ENCODE data around the gene ERH.
A peak's percentile ranks its signal among the peaks of the same experiment; 100 is the strongest.

Gene ERH

DNA sequence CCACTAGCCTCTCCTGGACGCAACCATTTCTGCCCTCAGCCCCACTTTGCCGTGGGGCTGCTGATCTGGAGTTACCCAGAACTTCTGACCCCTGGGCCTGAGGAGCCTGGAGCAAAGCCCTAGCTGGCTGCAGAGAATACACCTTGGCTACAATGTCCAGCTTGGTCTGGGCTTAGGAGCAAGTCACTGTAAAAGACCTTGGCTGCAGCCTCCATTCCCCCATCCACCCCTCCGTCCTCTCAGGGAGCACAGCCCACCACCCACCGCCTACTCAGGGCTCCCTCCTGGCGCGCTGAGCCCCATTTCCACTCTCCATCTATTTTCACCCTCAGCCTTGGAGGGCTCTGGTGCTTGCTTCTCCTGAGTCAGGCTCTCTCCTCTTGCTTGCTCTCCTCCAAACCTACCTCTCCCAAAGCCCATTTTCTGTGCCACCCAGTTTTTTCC lies 42.9 kb downstream of the ERH start:
- no peak for DNase-seq

DNA sequence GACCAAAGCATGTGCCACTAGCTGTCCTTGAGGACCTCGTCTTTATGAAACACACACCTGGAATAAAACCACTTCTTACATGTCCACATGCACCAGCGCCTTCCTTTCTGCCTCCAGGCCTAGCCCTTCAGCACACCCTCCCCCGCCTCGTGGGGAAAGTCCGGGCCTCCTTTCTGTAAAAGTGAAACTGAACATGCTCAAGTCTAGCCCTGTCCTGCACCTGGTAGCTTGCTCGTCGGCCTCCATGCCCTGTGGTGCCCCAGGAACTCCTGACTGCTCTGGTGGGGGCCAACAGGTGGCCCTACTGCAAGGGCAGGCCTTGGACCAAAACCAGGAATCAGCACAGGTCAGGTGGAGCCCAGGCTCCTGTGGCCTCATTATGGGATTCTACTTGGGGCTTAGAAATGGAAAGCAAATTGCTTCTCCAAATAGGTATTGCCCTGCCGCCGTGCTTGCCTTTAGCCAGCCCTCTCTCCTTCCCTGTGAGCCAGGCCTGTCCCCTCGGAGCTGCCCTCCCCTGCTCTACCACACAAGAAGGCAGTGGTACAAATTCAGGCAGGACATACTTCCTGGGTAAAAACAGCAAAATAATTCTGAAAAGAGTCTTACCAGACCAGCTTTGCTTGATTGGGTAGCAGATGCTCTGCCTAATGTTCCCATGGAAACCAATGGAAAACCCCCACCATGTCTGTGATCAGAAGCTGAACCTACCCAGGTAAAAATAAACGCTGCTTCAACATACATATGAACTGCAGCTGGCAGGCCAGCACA lies 43.5 kb downstream of the ERH start:
- DNase-seq, result peak; percentile 59 to 66

DNA sequence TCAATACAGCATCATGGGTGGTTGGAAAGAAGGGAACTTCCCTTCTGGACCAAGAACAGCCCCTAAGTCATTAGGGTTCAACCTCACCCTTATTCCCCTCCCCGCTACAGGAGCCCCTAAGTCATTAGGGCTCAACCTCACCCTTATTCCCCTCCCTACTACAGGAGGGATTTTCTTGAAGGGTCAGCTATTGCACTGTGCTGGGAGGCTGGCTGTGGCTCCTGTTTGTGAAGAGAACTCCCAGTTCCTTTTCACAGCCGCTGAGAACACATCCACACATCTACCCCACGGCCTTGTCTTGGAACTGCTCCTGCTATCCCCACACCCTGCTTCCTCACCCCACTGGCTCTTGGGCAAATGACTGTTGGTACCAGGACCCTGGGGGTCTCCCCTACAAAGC lies 44.9 kb downstream of the ERH start:
- no peak for DNase-seq

DNA sequence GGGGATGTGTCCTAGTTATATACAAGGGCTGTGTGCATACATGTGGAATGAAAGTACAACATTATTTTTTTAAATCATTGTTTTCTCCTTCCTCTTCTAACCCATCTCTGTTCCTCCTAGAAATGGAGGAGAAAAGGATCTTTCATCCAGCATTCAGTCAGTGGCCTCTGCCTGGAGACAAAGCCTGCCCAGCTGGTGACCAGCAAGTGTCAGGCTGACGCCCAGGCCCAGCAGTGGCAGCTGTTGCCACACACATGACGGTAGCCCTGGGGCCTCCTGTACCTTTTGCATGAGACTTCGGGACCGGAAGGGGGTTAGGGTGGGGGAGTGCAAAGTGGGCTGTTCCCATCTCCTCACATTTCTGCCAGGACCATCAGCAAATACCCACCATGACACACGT lies 46.2 kb downstream of the ERH start:
- DNase-seq, result no peak

DNA sequence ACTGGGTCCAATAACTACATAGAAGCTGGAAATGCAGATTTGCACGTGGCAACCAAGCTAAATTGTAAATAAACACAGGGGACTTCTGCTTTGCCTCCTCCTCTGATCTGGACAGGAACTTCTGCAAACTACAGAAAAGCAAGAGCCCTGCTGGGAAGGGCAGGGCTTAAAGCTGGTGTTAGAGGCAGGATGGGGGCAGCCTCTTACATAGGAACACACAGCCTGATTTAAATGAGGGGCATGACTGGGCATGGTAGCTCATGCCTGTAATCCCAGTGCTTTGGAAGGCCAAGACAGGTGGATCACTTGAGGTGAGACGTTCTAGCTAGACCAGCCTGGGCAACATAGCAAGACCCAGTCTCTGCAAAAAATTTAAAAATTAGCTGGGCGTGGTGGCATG lies 46.7 kb downstream of the ERH start:
- DNase-seq, result no peak

DNA sequence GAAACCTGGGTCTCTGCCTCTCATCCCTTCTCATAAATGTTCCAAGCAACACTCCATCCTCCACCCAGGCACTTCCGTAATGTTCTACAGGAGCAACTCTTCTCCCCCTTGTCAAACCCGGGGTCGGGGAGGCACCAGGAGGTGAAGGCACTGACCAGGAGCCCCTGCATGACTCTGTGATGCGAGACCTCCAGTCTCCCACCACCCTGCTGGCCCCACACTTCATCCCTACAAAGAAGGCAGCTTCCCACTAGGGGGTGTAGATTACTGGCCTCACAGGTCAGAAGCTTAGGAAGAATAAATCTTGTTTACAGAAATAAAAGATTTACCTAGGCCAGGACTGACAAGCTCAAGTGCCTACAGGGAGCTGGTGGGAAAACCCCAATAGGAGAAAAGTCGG lies 47.2 kb downstream of the ERH start:
- DNase-seq, result no peak

DNA sequence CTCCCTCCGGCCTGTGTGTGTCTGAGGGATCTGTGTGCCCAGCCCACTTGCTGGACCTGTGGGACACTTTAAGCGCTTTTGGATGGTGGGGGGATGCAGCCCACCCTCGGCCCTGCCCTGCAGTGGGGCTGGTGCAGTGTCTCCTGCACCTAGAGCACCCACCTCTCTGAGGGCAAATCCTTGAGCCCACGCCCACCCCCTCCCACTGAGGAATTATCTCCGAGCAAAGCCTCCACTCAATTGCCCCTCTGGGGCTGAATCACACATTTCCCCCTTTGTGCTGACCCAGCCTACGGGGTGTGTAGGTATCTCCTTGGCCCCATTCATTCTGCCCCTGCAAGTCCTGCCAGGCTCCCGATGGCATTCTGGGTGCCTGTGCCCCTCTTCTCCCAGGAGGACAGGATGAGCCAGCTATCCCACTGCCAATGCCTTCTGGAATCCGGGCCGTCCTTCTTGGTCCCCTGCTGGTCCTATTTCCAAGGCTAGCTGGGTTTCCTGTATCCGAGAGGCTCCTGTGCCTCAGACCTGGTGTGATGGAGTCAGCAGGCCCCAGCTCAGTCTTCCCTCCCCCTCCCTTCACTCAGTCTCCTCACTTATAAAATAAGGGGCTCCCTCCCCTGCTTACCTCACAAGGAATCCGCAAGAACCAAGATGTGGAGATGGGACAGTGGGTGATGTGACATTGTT lies 48.9 kb downstream of the ERH start:
- DNase-seq, result no peak

DNA sequence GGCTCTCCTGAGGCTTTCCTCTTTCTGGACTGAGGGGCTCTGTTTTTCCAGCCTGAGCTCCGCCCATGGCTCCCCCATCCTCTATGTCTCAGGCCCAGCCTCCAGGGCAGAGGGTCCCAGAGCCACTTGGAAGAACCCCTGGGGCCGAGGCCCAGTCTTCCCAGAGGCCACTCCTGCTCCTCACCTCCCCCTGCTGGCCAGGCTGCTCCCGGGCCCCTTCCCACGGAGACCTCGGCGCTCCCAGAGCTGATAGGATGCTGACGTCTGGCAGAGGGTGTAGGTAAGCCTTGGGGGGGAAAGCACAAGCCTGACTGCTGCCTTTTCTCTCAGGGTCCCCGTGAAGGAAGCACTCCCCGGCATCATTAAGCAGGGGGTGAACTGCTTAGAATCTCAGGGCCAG lies 51.4 kb downstream of the ERH start:
- DNase-seq, result peak in 1 of 2 experiments; percentile 14

DNA sequence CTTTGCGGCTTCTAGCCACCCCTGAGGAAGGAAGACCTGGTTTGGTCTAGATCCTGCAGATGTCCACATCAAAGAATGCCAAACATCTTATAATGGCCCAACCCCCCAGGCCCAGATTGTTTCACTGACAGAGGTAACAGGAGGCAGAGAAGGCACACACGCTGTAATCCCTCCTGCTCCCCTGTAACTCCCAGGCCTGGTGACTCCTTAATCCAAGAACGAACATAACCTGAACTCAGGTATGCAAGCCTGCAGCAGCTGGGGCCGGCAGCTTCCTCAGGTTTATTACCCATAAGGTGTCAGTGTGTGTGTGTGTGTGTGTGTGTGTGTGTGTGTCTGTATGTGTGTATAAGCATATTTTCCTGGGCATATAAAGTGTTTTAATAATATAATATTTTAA lies 52.7 kb downstream of the ERH start:
- DNase-seq, result no peak

DNA sequence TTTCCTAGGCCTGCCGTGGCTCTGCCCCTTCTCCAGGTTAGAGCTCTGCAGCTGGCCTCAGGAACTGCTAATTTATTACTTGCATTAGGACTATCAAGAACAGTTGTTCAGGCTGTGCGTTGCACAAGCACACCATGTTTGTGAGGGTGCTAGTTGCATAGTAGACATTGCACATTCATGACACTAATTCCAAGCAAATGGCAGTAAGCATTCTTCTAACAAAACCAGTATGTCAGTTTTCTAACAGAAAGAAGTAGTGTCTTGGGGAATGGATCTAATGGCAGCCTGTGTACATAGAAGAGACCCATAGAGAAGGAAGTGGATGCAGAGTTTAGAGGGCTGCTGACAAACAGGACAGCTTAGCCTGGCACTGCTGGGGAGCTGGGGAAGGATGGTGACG lies 53.9 kb downstream of the ERH start:
- DNase-seq, result no peak

DNA sequence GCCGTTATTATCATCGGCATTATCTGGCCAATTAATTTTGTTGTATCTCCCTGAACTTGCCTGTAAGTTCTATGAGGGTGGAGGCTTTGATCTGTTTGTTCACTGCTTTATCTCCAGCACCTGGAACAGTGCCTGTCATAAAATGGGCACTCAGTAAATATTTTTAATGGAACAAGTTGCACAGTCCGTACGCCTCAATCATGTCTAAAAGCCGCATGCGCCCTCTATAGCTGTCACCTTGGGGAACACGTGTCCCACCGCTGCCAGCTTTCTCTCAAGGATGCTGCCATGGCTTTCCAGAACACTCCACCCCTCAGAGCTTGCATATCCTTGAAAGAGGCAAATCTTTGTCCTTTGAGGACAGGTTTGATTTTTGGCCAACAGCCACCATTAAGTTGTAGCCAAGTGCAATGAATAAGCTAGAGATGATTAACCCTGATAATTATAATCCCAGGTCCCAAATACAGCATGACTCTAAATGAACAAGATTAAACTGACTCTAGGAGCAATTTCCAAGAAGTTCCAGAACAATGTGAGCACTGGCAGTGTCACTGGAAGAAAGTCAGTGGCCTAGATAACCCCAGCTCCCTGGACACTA lies 55.1 kb downstream of the ERH start:
- no peak for DNase-seq

DNA sequence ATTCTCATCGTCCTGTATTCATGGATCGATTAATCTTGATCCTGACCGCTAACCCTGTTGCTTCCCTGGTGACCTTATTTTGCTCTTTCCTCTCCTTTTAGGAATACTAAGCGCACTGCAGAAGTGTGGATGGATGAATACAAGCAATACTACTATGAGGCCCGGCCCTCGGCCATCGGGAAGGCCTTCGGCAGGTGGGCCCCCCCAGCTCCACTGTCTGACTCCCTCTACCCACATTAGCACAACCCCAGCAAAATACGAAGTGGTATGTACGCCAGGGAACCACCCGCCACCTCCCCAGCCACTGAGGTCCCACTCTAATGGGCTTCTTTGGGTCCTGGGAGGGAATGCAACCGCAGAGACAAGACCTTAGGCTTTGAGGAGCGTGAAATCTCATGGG lies 58.7 kb downstream of the ERH start:
- no peak for DNase-seq

DNA sequence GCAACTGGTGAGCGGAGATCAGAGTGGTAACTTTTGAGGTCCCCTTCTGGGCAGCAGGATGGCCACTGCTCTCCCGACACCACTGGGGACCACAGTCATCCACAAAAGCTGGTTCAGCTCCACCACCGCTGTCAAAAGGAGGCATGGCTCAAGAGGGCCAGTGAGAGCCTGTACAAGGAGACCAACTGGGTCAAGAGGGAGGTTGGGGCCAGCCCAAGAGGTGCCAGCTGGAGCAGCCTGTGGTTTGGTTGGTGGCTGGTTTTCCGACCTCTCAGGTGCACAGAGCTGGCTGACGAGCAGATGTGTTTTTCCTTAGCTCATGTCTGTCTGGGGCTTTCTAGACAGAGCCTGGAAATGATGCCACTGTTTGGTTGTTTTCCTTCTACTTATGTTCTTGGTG lies 60.1 kb downstream of the ERH start:
- DNase-seq, result no peak

DNA sequence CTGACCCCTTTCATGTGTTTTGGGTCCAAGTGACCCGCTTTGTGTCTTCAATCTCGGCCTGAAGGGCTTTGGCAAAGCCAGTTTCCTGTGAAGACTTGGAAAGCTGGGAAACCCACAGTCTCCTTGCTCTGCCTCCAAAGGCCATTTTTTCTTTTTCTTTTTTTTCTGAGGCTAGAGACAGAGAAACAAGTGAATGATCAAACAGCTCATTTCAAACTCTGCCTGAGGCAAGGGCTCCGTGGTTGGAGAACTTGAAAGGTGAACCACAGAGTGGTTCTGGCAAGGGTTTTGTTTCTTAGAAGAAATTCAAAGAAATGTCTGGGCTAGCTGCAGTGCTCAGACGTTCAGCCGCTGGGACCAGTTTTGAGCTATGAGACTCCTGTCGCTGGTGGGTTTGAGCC lies 62.7 kb downstream of the ERH start:
- no peak for DNase-seq

DNA sequence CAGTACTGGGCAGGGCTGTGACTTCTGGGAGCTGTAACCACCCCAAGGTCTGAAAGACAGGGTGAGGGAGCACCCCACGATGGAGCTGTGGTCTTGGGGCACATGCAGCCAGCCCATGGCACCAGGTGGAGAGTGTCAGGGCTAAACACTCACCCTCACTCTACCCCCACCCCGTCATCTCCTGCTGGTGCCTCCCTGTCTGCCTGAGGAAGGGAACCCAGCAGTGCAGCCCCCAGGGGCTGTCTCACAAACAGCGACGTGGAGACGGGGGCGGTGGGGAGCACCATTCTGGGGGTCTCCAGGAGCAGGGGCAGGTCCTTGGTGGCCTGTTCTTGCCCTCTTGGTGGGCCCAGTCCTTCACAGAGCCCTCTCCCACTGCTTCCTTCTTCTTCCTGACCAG lies 63.5 kb downstream of the ERH start:
- DNase-seq, result no peak

DNA sequence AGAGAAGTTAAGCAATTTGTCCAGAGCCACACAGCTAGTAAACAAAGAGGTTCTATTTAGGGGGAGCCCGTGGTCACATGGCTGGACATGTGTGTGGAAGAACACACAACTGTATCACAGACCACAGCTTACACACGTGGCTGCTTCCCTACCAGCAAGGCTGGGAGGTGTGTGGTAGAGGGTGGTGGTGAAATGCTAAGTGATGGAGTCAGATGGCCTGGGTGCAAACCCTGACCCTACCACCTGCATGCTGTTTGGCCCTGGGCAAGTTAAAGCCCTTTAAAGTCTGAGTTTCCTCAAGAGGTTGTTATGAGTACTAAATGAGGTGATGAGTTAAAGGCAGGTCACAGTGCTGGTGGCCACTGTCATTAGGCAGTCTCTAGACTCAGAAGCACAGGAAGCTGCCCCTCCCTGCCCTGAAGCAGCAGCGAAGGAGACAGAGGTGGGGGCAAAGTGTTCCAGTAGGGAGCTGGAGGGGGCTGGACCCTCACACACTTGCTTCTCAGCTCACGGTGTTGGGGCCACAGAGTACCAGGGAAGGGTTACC lies 64.2 kb downstream of the ERH start:
- DNase-seq, result no peak

DNA sequence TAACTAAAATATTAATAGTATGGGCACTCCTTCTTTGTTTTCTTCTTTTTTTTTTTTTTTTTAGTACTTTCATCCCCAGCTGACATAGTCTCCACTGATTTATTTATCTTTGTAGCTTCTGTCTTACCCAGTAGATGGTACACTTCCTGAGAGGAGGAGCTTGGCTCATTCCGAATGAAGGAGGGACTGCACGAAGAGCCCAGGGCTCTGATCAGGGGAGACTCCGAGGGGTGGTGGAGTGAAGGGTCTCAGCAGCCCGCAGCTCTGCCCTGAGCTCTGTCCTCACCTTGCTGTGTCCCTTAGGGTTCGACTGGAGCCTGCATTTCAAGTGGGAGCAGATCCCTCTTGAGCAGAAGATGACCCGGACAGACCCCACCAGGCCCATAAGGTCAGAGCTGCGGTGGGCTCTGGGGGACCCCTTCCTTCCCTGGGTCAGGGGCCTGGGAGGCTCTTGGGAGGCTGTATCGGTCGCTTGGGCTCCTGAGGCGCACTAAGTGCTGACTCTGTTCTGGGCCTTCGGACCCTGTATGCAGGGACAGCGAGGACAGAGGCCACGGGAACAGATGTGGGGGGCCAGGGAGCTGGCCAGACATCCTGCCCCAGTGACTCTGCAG lies 65.2 kb downstream of the ERH start:
- DNase-seq, result no peak

DNA sequence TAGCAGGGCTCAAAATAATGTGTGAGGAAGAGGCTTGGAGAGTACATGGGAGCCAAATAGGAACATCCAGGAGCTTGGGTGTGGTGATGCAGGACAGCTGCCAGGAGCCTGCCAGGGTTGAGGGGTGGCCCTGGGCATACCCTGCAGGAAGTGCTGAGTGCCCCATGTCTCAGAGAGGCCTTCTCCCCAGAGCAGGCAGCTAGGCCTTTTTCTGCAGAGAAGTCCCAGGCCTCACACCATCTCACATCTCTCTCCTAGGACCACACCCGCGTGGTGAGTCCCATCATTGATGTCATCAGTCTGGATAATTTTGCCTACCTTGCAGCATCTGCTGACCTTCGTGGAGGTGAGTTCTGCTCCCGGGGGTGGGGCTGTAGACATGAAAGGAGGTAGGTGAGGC lies 66.9 kb downstream of the ERH start:
- no peak for DNase-seq

Data from stimulated activated CD4-positive, alpha-beta T cell treated with anti-CD3 and anti-CD28 coated beads, Interleukin-4, amount 100 ng/mL, for 4 hours (primary cell).